ENCODE results near the gene GALNT6.

- TF ChIP-seq CTCF (IDR thresholded peaks at IDR 0.05), result no peak
- no peak for TF ChIP-seq POLR2A (IDR thresholded peaks at IDR 0.05)
Measured at GRCh38 chr12:51328587-51328986, 62.6 kb downstream of the GALNT6 start.

Measured in heart left ventricle (tissue), 13 donors.